SK-N-DZ (cell line): Measurements from ENCODE around the gene KCTD15. TPM values are rescaled to one million over a fixed set of nuclear protein-coding genes. Genes with fewer than 3 reads are reported as not detected.

Source experiments
- DNase-seq: peaks from one replicate; pipeline ENCODE4 v3.0.0-alpha.2; 2015; ENCODE audit warnings: low spot score
- polyA plus RNA-seq, 2 experiments: library from polyadenylated mRNA; depleted of rRNA; stranded (reverse); fragments of >200 nt; gene quantifications; 2 replicates each; pipeline ENCODE4 v1.2.3, GENCODE V29; 2014

The KCTD15 gene
- 37.0 and 40.7 TPM in 2 replicates for polyA plus RNA-seq (2014; cell fraction: cytosol; rRNA removed)
- polyA plus RNA-seq (2014; cell fraction: nucleus; rRNA removed), result 78.0 and 79.8 TPM in 2 replicates

- no peak for DNase-seq
These were observed at the start of gene KCTD15 for GRCh38 chr19:33796164-33796875. Gene KCTD15 (plus strand): TSS chr19:33796870. CDS start chr19:33800455, 3,585 bp downstream.

GRCh38 chr19:33747273-33747672 lies 49.4 kb upstream of the KCTD15 start:
- no peak for DNase-seq

- no peak for DNase-seq
These were observed 48.4 kb upstream of the KCTD15 start for GRCh38 chr19:33748231-33748630.

GRCh38 chr19:33749016-33749415 lies 47.7 kb upstream of the KCTD15 start:
- no peak for DNase-seq

GRCh38 chr19:33749619-33750175 lies 47.0 kb upstream of the KCTD15 start:
- no peak for DNase-seq

GRCh38 chr19:33750587-33751435 lies 45.9 kb upstream of the KCTD15 start:
- no peak for DNase-seq

- no peak for DNase-seq
These were observed 45.3 kb upstream of the KCTD15 start for GRCh38 chr19:33751436-33751770.

- DNase-seq, result no peak
These were observed 44.5 kb upstream of the KCTD15 start for GRCh38 chr19:33752018-33752800.

- no peak for DNase-seq
These were observed 43.7 kb upstream of the KCTD15 start for GRCh38 chr19:33752945-33753344.

GRCh38 chr19:33754361-33754760 lies 42.3 kb upstream of the KCTD15 start:
- no peak for DNase-seq

GRCh38 chr19:33755099-33756035 lies 41.3 kb upstream of the KCTD15 start:
- no peak for DNase-seq

GRCh38 chr19:33756177-33756576 lies 40.5 kb upstream of the KCTD15 start:
- no peak for DNase-seq

GRCh38 chr19:33758541-33759013 lies 38.1 kb upstream of the KCTD15 start:
- DNase-seq, result no peak

- no peak for DNase-seq
These were observed 37.3 kb upstream of the KCTD15 start for GRCh38 chr19:33759356-33759755.

- no peak for DNase-seq
These were observed 32.9 kb upstream of the KCTD15 start for GRCh38 chr19:33763633-33764371.

GRCh38 chr19:33766623-33767022 lies 30.0 kb upstream of the KCTD15 start:
- DNase-seq, result no peak

- DNase-seq, result no peak
These were observed 28.7 kb upstream of the KCTD15 start for GRCh38 chr19:33767898-33768413.

- no peak for DNase-seq
These were observed 27.5 kb upstream of the KCTD15 start for GRCh38 chr19:33769208-33769607.

- no peak for DNase-seq
These were observed 26.6 kb upstream of the KCTD15 start for GRCh38 chr19:33770107-33770506.
